Measurements from ENCODE around the gene OSBPL3. TPM values are rescaled to one million over a fixed set of nuclear protein-coding genes. Genes with fewer than 3 reads are reported as not detected.

OSBPL3 gene
- total RNA-seq, 1 donor from 2014 or later: 8.0 TPM

GRCh38 chr7:24879291-24879690 is 100.7 kb downstream of the OSBPL3 start:
- no peak overlapping the region for H3K27ac Mint-ChIP-seq
- Histone ChIP-seq H3K9ac (no peak overlapping the region), H3K4me3 (no peak overlapping the region), H3K27ac (no peak overlapping the region), H3K27me3 (no peaks in the 10 kb centered on the region), H3K4me2 (no peak overlapping the region), H3K79me2 (ENCODE audit: low read depth) (no peaks in the 10 kb centered on the region), H3F3A (ENCODE audit: low read depth) (no peaks in the 10 kb centered on the region), H4K20me1 (ENCODE audit: low read depth) (no peaks in the 10 kb centered on the region), H3K9me3 (ENCODE audit: low read depth) (no peaks in the 10 kb centered on the region), H3K36me3 (no peaks in the 10 kb centered on the region), H2AFZ (replicated peaks) (no peak overlapping the region), H3K4me1 (no peaks in the 10 kb centered on the region)
- no peaks in the 10 kb centered on the region for H3K9me3 Mint-ChIP-seq
- no peak for DNase-seq (ENCODE audit: low spot score)
- TF ChIP-seq EZH2 (IDR thresholded peaks at IDR 0.05) (no peak), EZH2phosphoT487 (IDR thresholded peaks at IDR 0.05) (no peak), CTCF (IDR thresholded peaks at IDR 0.05) (no peak)
- H3K4me3 Mint-ChIP-seq: no peak overlapping the region
- peaks cover 40% of the 10 kb centered on the region for H3K4me1 Mint-ChIP-seq
- peaks cover 2% of the 10 kb centered on the region for H3K27me3 Mint-ChIP-seq (ENCODE audit: insufficient read depth, low read depth)
- no peaks in the 10 kb centered on the region for H3K36me3 Mint-ChIP-seq

- H3K4me3 ChIP-seq: no peak overlapping the region
- no peaks in the 10 kb centered on the region for H3K79me2 ChIP-seq (ENCODE audit: low read depth)
- no peak overlapping the region for H2AFZ ChIP-seq (replicated peaks)
- H3K27me3 Mint-ChIP-seq (ENCODE audit: insufficient read depth, low read depth): peaks cover 2% of the 10 kb centered on the region
- no peak for DNase-seq (ENCODE audit: low spot score)
- no peaks in the 10 kb centered on the region for H3K36me3 Mint-ChIP-seq
- H3K27ac ChIP-seq: no peak overlapping the region
- no peaks in the 10 kb centered on the region for H3K27me3 ChIP-seq
- H3K4me2 ChIP-seq: no peak overlapping the region
- no peaks in the 10 kb centered on the region for H3K9me3 Mint-ChIP-seq
- peaks cover 5% of the 10 kb centered on the region for H3K4me1 ChIP-seq
- H3K36me3 ChIP-seq: no peaks in the 10 kb centered on the region
- peaks cover 32% of the 10 kb centered on the region for H3K4me1 Mint-ChIP-seq
- no peak overlapping the region for H3K9ac ChIP-seq
- H3F3A ChIP-seq (ENCODE audit: low read depth): no peaks in the 10 kb centered on the region
- no peak overlapping the region for H3K27ac Mint-ChIP-seq
- TF ChIP-seq EZH2phosphoT487 (IDR thresholded peaks at IDR 0.05): no peak
- TF ChIP-seq EZH2 (IDR thresholded peaks at IDR 0.05): no peak
- no peaks in the 10 kb centered on the region for H3K9me3 ChIP-seq (ENCODE audit: low read depth)
- no peak overlapping the region for H3K4me3 Mint-ChIP-seq
- no peaks in the 10 kb centered on the region for H4K20me1 ChIP-seq (ENCODE audit: low read depth)
These were observed 102.1 kb downstream of the OSBPL3 start for GRCh38 chr7:24877790-24878311.

DNA sequence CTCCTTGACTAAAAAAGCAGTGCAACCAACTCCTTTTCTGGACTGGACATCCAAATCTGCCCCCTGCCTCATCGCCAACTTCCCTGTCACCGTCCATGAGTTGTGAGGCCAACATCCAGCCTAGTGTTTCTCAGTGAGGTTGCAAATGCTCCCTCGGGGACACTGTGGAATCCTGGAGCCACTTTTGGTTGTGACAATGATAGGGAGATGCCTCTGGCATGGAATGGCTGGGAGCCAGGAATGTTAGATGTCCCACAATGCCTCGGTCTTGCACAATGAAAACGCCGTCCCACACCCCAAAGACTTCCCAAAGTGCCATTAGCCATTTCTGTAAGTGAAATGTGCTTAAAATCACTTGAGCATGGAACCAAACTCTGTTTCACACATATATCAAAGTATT is 105.2 kb downstream of the OSBPL3 start:
- H3K27ac ChIP-seq: no peak overlapping the region
- Mint-ChIP-seq H3K36me3 (peaks cover 6% of the 10 kb centered on the region), H3K9me3 (no peaks in the 10 kb centered on the region), H3K27ac (no peak overlapping the region), H3K4me3 (no peak overlapping the region), H3K27me3 (ENCODE audit: insufficient read depth, low read depth) (peaks cover 2% of the 10 kb centered on the region), H3K4me1 (peaks cover 22% of the 10 kb centered on the region)
- no peaks in the 10 kb centered on the region for H3K27me3 ChIP-seq
- H3K4me3 ChIP-seq: no peak overlapping the region
- H3K9me3 ChIP-seq (ENCODE audit: low read depth): no peaks in the 10 kb centered on the region
- no peak for DNase-seq (ENCODE audit: low spot score)
- H3K9ac ChIP-seq: no peak overlapping the region
- peaks cover 5% of the 10 kb centered on the region for H3K4me1 ChIP-seq
- no peaks in the 10 kb centered on the region for H3K36me3 ChIP-seq
- H2AFZ ChIP-seq (replicated peaks): no peak overlapping the region
- no peaks in the 10 kb centered on the region for H3F3A ChIP-seq (ENCODE audit: low read depth)
- no peaks in the 10 kb centered on the region for H3K79me2 ChIP-seq (ENCODE audit: low read depth)
- no peaks in the 10 kb centered on the region for H4K20me1 ChIP-seq (ENCODE audit: low read depth)
- no peak overlapping the region for H3K4me2 ChIP-seq
- TF ChIP-seq CTCF (IDR thresholded peaks at IDR 0.05) (no peak), EZH2phosphoT487 (IDR thresholded peaks at IDR 0.05) (no peak), EZH2 (IDR thresholded peaks at IDR 0.05) (no peak)

DNA sequence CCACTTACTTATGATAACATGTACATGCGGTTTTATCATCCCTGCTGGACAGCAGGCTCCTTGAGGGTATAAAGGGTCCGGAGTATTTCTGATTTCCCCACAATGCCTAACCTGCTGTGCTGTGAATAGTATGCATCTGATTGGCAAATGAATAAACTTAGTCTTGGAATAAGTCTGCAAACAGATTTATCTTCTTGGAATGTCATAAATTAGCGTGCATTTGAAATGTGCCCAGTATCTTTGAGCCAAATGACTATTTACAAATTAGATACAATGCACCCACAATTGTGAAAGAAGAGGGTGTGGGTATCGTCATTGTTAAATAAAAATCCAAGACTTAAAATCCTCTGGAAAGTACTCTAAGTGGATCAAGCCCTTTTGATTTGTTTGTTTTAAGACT is 106.0 kb downstream of the OSBPL3 start:
- TF ChIP-seq EZH2phosphoT487 (IDR thresholded peaks at IDR 0.05) (no peak), EZH2 (IDR thresholded peaks at IDR 0.05) (no peak), CTCF (IDR thresholded peaks at IDR 0.05) (no peak)
- Mint-ChIP-seq H3K36me3 (peaks cover 6% of the 10 kb centered on the region), H3K4me1 (peaks cover 21% of the 10 kb centered on the region), H3K27me3 (ENCODE audit: insufficient read depth, low read depth) (peaks cover 2% of the 10 kb centered on the region), H3K27ac (no peak overlapping the region), H3K9me3 (no peaks in the 10 kb centered on the region), H3K4me3 (no peak overlapping the region)
- no peaks in the 10 kb centered on the region for H3K27me3 ChIP-seq
- H3K9ac ChIP-seq: no peak overlapping the region
- H3K9me3 ChIP-seq (ENCODE audit: low read depth): no peaks in the 10 kb centered on the region
- peaks cover 5% of the 10 kb centered on the region for H3K4me1 ChIP-seq
- H3F3A ChIP-seq (ENCODE audit: low read depth): no peaks in the 10 kb centered on the region
- H2AFZ ChIP-seq (replicated peaks): no peak overlapping the region
- no peaks in the 10 kb centered on the region for H3K36me3 ChIP-seq
- no peaks in the 10 kb centered on the region for H4K20me1 ChIP-seq (ENCODE audit: low read depth)
- H3K27ac ChIP-seq: no peak overlapping the region
- no peak overlapping the region for H3K4me3 ChIP-seq
- no peaks in the 10 kb centered on the region for H3K79me2 ChIP-seq (ENCODE audit: low read depth)
- no peak overlapping the region for H3K4me2 ChIP-seq
- DNase-seq (ENCODE audit: low spot score): no peak

All from neural progenitor cell (in vitro differentiated cells).